Neural progenitor cell (in vitro differentiated cells): ENCODE data around the gene SSUH2.

Experiments
- EZH2 ChIP-seq: fragments of 200-600 bp; sonication (generic); IDR thresholded peaks from 2 replicates; pipeline ENCODE4 v1.6.1; 2017; ENCODE audit warnings: antibody characterized with exemption, mild to moderate bottlenecking, moderate library complexity
- TF ChIP-seq, protein P1 (sequence below): fragments of 200-600 bp; sonication (generic); IDR thresholded peaks from 2 replicates; pipeline ENCODE4 v1.5.1; 2017; ENCODE audit warnings: antibody characterized with exemption, mild to moderate bottlenecking

DNA sequence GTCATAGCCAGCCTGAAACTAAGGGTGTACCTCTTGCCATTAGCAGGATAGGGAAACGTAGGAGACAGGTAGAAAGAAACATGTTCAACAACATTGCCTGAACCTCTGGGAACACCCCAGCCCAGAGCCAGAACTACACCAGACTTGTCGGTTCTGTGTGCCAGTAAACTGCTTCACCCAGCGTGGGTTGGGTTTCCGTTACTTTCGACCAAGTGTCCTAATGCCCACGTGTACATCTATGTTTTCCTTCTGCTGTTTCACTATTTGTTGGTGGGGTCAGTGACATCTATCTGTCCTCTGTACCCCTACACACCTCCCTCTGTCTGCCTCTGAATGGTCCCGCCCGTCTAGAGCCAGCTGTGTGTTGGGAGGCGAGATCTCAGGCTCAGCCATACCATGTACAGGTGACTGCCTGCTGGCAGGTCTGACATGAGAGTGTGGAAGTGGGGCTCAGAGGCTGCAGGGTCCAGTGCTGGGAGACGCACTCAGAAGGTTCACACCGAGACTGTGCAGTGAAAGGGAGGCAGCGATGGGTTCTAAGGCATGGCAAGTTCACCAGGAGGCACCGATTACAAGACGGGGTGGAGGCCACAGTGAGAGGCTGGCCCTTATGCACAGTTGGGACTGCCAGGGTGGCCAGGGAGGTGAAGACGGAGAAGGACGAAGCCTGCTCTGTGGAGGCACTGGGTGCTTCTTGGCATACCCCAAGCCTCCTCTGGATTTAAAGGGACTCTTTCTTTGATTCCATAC lies 36.4 kb downstream of the SSUH2 start:
- TF ChIP-seq, protein P1, sequence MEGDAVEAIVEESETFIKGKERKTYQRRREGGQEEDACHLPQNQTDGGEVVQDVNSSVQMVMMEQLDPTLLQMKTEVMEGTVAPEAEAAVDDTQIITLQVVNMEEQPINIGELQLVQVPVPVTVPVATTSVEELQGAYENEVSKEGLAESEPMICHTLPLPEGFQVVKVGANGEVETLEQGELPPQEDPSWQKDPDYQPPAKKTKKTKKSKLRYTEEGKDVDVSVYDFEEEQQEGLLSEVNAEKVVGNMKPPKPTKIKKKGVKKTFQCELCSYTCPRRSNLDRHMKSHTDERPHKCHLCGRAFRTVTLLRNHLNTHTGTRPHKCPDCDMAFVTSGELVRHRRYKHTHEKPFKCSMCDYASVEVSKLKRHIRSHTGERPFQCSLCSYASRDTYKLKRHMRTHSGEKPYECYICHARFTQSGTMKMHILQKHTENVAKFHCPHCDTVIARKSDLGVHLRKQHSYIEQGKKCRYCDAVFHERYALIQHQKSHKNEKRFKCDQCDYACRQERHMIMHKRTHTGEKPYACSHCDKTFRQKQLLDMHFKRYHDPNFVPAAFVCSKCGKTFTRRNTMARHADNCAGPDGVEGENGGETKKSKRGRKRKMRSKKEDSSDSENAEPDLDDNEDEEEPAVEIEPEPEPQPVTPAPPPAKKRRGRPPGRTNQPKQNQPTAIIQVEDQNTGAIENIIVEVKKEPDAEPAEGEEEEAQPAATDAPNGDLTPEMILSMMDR, result no peak
- TF ChIP-seq EZH2, result no peak
